Thoracic aorta (tissue), 2 donors: Measurements from ENCODE around the gene DEPP1. TPM values are rescaled to one million over a fixed set of nuclear protein-coding genes. Genes with fewer than 3 reads are reported as not detected.

Experiments
- ATAC-seq: fragments of 150-250 bp; one replicate; pipeline ENCODE4 v1.8.0; 2017; ENCODE audit warnings: low read depth; ENCODE audit not compliant: insufficient number of reproducible peaks, low FRiP score
- DNase-seq: peaks from one replicate; pipeline ENCODE4 v3.0.0-alpha.2; 2020; ENCODE audit warnings: low spot score
- H3K27ac ChIP-seq, 2 donors: fragments of 200-600 bp; sonication (generic); 1 replicate in 1 of 2; 2 replicates in 1 of 2; pipeline ENCODE4 v1.5.1; 2016; ENCODE audit warnings: mild to moderate bottlenecking in 2 of 2, moderate library complexity in 2 of 2
- H3K27me3 ChIP-seq: fragments of 200-600 bp; sonication (generic); replicated peaks from 2 replicates; pipeline ENCODE4 v1.6.0; 2016; ENCODE audit warnings: mild to moderate bottlenecking; ENCODE audit not compliant: insufficient read depth
- H3K36me3 ChIP-seq: fragments of 200-600 bp; sonication (generic); one replicate; pipeline ENCODE4 v1.5.1; 2016
- H3K4me1 ChIP-seq, 2 donors: fragments of 200-600 bp; sonication (generic); 1 replicate in 1 of 2; 2 replicates in 1 of 2; pipeline versions ENCODE4 v1.5.1 to v1.6.0; 2016; ENCODE audit warnings: low read depth in 2 of 2, mild to moderate bottlenecking in 1 of 2; ENCODE audit not compliant: control insufficient read depth in 1 of 2
- H3K4me3 ChIP-seq: fragments of 200-600 bp; sonication (generic); 2 replicates; pipeline ENCODE4 v1.5.1; 2016; ENCODE audit warnings: mild to moderate bottlenecking
- H3K9me3 ChIP-seq: fragments of 200-600 bp; sonication (generic); 2 replicates; pipeline ENCODE4 v1.5.1; 2016
- total RNA-seq, 2 donors: library from RNA; depleted of rRNA; stranded (reverse); fragments of >200 nt; gene quantifications; one replicate each; pipeline versions ENCODE4 v1.1.0 to v1.2.3, GENCODE V29; 2016
- TF ChIP-seq, protein P1 (sequence below): fragments of 200-600 bp; sonication (generic); IDR thresholded peaks from one replicate; pipeline ENCODE4 v1.5.1; 2019; ENCODE audit warnings: antibody characterized with exemption

The DEPP1 gene
- total RNA-seq, 2 donors from 2014 or later = 473 to 661 TPM

GRCh38 chr10:44944354-44944753 lies 34.3 kb downstream of the DEPP1 start:
- H3K27me3 ChIP-seq = no peaks in the 10 kb centered on the region
- H3K9me3 ChIP-seq = peaks cover 4% of the 10 kb centered on the region
- TF ChIP-seq, protein P1, sequence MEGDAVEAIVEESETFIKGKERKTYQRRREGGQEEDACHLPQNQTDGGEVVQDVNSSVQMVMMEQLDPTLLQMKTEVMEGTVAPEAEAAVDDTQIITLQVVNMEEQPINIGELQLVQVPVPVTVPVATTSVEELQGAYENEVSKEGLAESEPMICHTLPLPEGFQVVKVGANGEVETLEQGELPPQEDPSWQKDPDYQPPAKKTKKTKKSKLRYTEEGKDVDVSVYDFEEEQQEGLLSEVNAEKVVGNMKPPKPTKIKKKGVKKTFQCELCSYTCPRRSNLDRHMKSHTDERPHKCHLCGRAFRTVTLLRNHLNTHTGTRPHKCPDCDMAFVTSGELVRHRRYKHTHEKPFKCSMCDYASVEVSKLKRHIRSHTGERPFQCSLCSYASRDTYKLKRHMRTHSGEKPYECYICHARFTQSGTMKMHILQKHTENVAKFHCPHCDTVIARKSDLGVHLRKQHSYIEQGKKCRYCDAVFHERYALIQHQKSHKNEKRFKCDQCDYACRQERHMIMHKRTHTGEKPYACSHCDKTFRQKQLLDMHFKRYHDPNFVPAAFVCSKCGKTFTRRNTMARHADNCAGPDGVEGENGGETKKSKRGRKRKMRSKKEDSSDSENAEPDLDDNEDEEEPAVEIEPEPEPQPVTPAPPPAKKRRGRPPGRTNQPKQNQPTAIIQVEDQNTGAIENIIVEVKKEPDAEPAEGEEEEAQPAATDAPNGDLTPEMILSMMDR = no peak
- no peak overlapping the region for H3K27ac ChIP-seq
- no peak overlapping the region for H3K4me3 ChIP-seq
- H3K36me3 ChIP-seq = no peaks in the 10 kb centered on the region
- no peak for ATAC-seq
- no peak for DNase-seq
- H3K4me1 ChIP-seq = peaks cover 0 to 4% of the 10 kb centered on the region in 2 donors

DNA sequence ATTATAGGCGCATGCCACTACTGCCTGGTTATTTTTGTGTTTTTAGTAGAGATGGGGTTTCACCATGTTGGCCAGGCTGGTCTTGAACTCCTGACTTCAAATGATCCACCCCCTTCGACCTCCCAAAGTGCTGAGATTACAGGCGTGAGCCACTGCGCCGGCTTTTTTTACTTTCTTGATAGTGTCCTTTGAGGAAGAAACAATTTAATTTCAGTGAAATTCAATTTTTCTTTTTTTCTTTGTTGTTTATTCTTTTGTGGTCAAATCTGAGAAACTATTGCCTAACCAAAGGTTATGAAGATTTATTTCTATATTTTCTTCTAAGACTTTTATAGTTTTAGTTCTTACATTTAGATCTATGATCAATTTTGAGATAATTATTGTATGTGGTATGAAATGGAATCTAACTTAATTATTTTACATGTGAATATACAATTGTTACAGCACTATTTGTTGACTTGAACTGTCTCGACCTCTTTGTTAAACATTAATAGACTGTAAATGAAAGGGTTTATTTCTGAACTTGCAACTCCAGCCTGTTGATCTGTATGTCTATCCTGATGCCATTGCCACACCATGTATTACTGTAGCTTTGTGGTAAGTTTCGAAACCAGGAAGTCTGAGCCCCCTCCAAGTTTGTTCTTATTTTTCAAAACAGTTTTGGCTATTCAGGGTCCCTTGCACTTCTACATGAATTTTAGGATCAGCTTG lies 38.8 kb downstream of the DEPP1 start:
- H3K36me3 ChIP-seq = no peaks in the 10 kb centered on the region
- TF ChIP-seq, protein P1 = no peak
- peaks cover 14 to 21% of the 10 kb centered on the region in 2 donors for H3K4me1 ChIP-seq
- ATAC-seq = no peak
- no peak for DNase-seq
- H3K27me3 ChIP-seq = no peaks in the 10 kb centered on the region
- no peak overlapping the region for H3K27ac ChIP-seq
- H3K9me3 ChIP-seq = peaks cover 4% of the 10 kb centered on the region
- no peak overlapping the region for H3K4me3 ChIP-seq

- no peaks in the 10 kb centered on the region for H3K27me3 ChIP-seq
- ATAC-seq (no peak), DNase-seq (no peak)
- no peaks in the 10 kb centered on the region for H3K9me3 ChIP-seq
- no peak overlapping the region for H3K27ac ChIP-seq
- no peak overlapping the region for H3K4me3 ChIP-seq
- H3K4me1 ChIP-seq = peaks cover 17 to 28% of the 10 kb centered on the region in 2 donors
- H3K36me3 ChIP-seq = no peaks in the 10 kb centered on the region
- TF ChIP-seq, protein P1 = no peak
These were observed 39.7 kb downstream of the DEPP1 start for GRCh38 chr10:44938956-44939355.

DNA sequence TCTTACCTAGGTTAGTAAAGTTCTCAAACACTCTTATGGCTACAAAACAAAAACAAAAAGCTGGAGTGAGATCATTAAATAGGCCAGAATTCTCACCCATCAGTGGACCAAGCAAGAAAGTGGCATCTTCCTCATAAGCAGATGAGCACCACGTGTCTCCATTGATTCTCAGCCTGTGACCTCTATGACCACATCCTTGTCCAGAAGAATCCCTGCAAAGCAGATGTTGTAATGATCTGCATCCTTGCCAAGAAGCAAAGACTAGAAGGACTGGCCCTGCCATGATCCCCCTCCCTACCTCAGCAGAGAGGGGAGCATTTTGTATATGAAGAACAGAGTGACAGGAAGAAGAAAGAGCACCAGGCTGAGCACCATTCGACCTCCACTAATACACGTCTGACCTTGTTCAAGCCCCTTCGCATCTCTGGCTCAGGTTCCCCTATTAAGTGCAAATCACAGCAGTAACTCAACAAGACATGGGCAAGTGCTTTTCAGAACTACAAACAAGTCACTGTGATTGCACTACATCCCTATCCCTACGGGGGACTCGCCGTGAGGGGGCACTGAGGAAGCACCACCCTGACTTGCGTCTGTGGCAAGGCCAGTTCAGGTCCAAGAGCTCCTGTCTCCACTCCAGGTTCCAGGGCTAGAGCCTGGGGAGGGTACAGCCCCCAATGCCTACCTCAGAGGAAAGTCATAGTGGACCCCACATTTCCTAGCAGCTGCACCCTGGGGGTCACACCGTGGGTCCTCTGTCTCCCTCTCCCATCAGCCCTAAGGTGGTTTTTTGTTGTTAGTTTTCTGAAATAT lies 41.2 kb downstream of the DEPP1 start:
- no peak overlapping the region for H3K27ac ChIP-seq
- no peak for DNase-seq
- TF ChIP-seq, protein P1 = no peak

GRCh38 chr10:44936314-44936975 lies 42.2 kb downstream of the DEPP1 start:
- DNase-seq = no peak
- H3K4me1 ChIP-seq = peaks cover 21 to 37% of the 10 kb centered on the region in 2 donors

More for the DNA sequence above, 41.2 kb downstream of the DEPP1 start:
- Histone ChIP-seq H3K36me3 (no peaks in the 10 kb centered on the region), H3K4me1 (peaks cover 21 to 36% of the 10 kb centered on the region in 2 donors), H3K9me3 (no peaks in the 10 kb centered on the region), H3K27me3 (no peaks in the 10 kb centered on the region), H3K4me3 (no peak overlapping the region)
- ATAC-seq = no peak

More at GRCh38 chr10:44936314-44936975, 42.2 kb downstream of the DEPP1 start:
- Histone ChIP-seq H3K27me3 (no peaks in the 10 kb centered on the region), H3K4me3 (no peak overlapping the region), H3K36me3 (no peaks in the 10 kb centered on the region), H3K27ac (peak overlapping the region; percentile 51 to 69), H3K9me3 (no peaks in the 10 kb centered on the region)
- TF ChIP-seq, protein P1 = no peak
- ATAC-seq = no peak
